HPDE6-E6E7 (cell line): ENCODE data around the gene WDR3.
"Not testable (repeated sequence)": the region's sequence is repeated elsewhere in the genome, so short reads cannot be mapped to it uniquely, and the experiment has no call there.

Experiments used
- DNase-seq: peaks from one replicate; pipeline ENCODE4 v3.0.0; 2011; ENCODE audit warnings: missing footprints; ENCODE audit errors: extremely low spot score

WDR3 gene

GRCh38 chr1:117929343-117930172, at the start of gene WDR3, which contains the start of gene GDAP2:
WDR3 (plus strand) TSS chr1:117929739; CDS start chr1:117933320, 3,581 bp downstream.
GDAP2 (minus strand) TSS chr1:117929621; CDS start chr1:117920357, 9,264 bp downstream.
- DNase-seq, result peak; percentile 91

DNA sequence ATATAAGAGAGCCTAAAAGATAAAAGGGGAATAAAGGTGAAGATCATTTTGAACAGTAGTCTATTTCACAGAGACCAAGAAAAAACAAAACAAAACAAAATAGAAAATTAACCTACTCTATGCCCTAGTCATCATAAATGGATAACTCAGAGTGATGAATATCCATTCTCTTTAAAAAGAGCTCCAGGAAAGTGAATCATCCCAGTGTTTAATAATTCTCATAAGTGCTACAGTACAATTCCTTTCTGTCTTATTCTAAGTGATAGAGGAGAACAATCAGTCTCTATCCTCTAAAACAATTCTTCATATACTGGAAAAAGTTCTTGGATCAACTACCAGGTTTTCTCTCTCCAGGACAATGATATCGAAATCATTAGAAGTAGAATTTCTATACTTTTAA, 45.9 kb upstream of the WDR3 start:
- DNase-seq, result no peak

DNA sequence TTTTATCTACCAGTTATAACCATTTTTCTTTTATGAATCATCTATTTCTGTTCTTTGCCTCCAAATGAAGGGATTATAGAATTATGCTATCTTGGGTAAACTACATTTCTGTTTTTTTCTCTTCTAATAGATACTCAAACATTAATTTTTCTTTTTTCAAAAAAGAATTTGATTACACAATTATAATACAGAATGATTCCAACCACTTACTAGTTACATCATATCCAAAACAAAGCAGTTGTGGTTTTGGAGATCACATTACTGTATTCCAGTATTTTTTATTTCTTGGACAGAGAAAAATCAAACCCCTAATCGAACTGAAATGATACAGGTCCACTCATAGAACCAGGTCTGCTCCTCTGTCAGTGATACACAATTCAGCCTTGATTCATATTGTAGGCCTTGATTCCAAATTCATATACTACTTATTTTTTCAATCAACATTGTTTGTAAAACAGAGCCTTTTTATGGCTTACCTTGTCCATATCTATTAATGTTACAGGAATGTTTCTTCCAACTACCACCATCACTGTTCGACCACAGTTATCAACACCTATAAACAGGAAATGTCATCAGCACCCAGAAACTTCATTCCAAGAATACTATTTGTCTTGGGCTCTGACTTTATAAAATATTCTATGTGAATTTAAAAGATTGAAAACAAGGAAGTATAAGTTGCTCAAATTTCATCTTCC, 43.3 kb upstream of the WDR3 start:
- no peak for DNase-seq

GRCh38 chr1:117890452-117890851, 39.1 kb upstream of the WDR3 start:
- no peak for DNase-seq

GRCh38 chr1:117892512-117892911, 37.0 kb upstream of the WDR3 start:
- no peak for DNase-seq

GRCh38 chr1:117894078-117894477, 35.5 kb upstream of the WDR3 start:
- no peak for DNase-seq

- DNase-seq, result peak; percentile 33
Measured at GRCh38 chr1:117895482-117896114, 33.9 kb upstream of the WDR3 start.

DNA sequence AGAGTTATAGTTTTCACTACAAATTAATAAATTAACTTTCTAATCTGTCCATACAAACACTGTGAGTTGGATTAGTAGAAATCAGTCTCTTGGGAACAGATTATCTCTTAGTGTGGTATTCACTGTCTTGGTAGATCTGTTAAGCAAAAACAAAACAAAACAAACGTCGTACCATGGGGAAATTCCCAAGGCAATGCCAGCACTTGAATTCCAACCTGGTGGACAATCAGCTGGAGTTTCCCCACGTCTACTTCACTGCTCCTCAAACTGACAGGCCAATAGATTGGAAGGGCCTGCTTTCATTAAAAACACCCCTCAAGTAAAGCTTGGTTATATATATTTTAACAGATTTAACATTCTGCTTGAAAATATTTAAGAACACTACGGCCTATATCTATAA, 32.0 kb upstream of the WDR3 start:
- DNase-seq, result no peak

GRCh38 chr1:117899801-117900200, 29.7 kb upstream of the WDR3 start:
- DNase-seq, result no peak

GRCh38 chr1:117902944-117903343, 26.6 kb upstream of the WDR3 start:
- DNase-seq, result no peak

DNA sequence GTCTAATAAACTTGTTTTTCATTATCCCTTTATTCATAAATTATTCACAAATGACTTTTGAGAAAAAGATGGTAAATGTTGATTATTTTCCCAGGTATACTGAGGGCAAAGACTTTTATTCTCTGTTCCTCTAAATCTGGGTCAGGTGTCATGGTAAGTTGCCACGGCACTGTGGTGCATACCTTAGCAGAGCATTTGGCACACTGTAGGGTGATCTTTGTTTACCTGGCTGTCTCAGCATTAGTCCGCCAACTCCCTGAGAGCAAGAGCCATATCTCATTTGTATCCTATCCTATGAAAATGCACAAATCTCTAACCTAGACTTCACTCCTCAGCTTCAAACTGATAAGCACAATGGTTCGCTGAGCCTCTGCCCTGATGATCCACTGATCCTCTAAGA, 25.1 kb upstream of the WDR3 start:
- no peak for DNase-seq

GRCh38 chr1:117905019-117905418, 24.5 kb upstream of the WDR3 start:
- DNase-seq, result no peak

DNA sequence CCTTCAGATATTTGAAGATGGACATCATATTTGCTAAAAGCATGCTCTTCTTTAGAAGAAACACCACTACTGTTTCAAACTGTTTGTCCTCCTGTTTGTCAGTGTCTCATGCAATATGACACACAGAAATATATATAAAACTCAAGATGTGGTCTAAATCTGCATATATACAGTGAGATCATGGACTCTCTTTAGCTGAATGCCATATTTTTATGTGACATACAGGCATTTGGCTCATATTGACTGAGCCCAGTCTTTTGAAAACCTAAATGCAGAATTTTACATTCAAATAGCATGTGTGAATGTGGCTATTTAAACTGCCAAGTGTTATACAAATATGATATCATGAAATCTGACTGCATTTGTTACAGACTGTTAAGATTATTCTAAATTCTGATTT, 18.5 kb upstream of the WDR3 start:
- DNase-seq, result no peak

- no peak for DNase-seq
Measured at GRCh38 chr1:117919376-117919775, 10.2 kb upstream of the WDR3 start.

GRCh38 chr1:117921991-117922390, 7.5 kb upstream of the WDR3 start:
- DNase-seq, result no peak

GRCh38 chr1:117922717-117923116, 6.8 kb upstream of the WDR3 start:
- DNase-seq, result not testable (repeated sequence)

DNA sequence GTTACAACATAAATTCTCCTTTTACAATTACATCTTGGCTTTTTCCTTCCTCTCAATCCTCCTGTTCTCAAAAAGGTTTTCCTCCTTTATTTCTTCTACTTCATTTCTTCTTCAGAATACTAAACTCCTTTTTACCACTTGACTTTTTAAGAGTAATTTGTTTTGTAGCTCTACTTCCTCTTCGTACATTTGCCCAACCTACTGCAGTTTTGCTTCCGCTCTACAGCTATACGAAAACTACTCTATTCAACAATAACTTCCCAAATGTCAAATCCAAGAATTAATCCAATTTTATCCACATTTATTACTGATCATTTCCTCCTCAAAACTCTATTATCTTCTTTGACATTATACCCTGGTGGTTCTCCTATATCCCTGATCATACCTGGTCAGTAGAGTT, 3.6 kb upstream of the WDR3 start:
- DNase-seq, result no peak

- DNase-seq, result peak; percentile 15
Measured at GRCh38 chr1:117928881-117929342, 627 bp upstream of the WDR3 start.

- DNase-seq, result no peak
Measured at GRCh38 chr1:117930173-117930447, 571 bp downstream of the WDR3 start.

DNA sequence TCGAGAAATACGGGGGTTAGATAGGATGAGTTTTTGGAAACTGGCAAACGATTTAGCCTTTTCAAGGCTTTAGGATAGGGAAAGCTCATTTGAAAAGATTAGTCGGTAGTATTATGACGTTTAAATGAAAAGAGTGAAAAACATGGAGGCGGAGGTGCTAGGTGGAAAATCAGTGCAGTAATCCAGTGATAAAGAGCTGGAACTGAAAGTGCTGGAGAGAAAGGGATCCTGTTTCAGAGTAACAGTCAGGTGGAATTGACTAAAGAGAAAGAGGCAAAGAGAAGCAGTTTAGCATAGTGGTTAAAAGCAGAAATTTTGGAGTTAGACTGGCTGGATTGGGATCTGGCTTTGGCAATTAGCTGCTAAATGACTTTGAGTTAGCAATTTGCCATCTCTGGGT, 945 bp downstream of the WDR3 start:
- DNase-seq, result peak; percentile 7

DNA sequence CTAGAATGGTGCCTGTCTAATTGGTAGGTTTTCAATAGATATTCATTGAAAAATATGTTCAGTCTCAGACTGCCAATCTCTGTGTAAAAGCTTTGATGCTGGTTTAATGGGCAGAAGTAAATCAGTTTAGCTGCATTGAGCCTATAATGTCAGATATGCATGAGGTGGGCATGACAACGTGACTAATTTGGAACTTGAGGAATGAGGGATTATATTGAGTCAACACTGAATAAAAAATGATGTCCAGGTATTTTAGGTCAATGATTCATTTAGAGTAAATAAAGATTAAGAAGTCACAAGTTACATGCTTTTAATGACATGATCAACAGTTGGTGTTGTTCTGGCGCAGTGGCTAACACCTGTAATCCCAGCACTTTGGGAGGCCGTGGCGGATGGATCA, 3.0 kb downstream of the WDR3 start:
- DNase-seq, result no peak

- DNase-seq, result no peak
Measured at GRCh38 chr1:117933769-117934168, 4.2 kb downstream of the WDR3 start.

GRCh38 chr1:117942293-117942692, 12.8 kb downstream of the WDR3 start:
- DNase-seq, result no peak
